Osteocyte (in vitro differentiated cells): Measurements from ENCODE around the gene VWF. TPM values are rescaled to one million over a fixed set of nuclear protein-coding genes. Genes with fewer than 3 reads are reported as not detected.

Experiments used
- DNase-seq: peaks from one replicate; pipeline ENCODE4 v3.0.0; 2021; ENCODE audit warnings: mixed read lengths; ENCODE audit not compliant: unreplicated experiment; ENCODE audit errors: extremely low spot score
- H3K27ac Mint-ChIP-seq: one replicate; pipeline ENCODE4 v1.8.0; 2021; ENCODE audit warnings: mild to moderate bottlenecking, mixed read lengths; ENCODE audit not compliant: unreplicated experiment
- H3K27me3 Mint-ChIP-seq: one replicate; pipeline ENCODE4 v1.8.0; 2021; ENCODE audit warnings: mixed read lengths; ENCODE audit not compliant: unreplicated experiment
- H3K36me3 Mint-ChIP-seq: one replicate; pipeline ENCODE4 v1.8.0; 2021; ENCODE audit warnings: mixed read lengths; ENCODE audit not compliant: unreplicated experiment
- H3K4me1 Mint-ChIP-seq: one replicate; pipeline ENCODE4 v1.8.0; 2021; ENCODE audit warnings: mixed read lengths; ENCODE audit not compliant: unreplicated experiment
- H3K4me3 Mint-ChIP-seq: one replicate; pipeline ENCODE4 v1.8.0; 2021; ENCODE audit warnings: mild to moderate bottlenecking, moderate library complexity, mixed read lengths; ENCODE audit not compliant: unreplicated experiment
- H3K9me3 Mint-ChIP-seq: one replicate; pipeline ENCODE4 v1.8.0; 2021; ENCODE audit warnings: mixed read lengths; ENCODE audit not compliant: unreplicated experiment
- CTCF ChIP-seq: fragments of 200-600 bp; sonication (generic); IDR thresholded peaks from 2 replicates; pipeline ENCODE4 v1.5.0; 2021; ENCODE audit warnings: antibody characterized with exemption, mild to moderate bottlenecking, moderate library complexity
- total RNA-seq: library from RNA; stranded (reverse); gene quantifications from 2 replicates; pipeline ENCODE4 v1.2.1, GENCODE V29; 2021

The VWF gene
- total RNA-seq, 1 donor from 2014 or later, result 0.13 TPM

GRCh38 chr12:6076776-6077691 is 47.4 kb downstream of the VWF start:
- no peak for DNase-seq
- no peak overlapping the region for H3K27ac Mint-ChIP-seq
- H3K9me3 Mint-ChIP-seq, result no peaks in the 10 kb centered on the region
- H3K4me1 Mint-ChIP-seq, result peaks cover 37% of the 10 kb centered on the region
- H3K4me3 Mint-ChIP-seq, result no peak overlapping the region
- no peaks in the 10 kb centered on the region for H3K36me3 Mint-ChIP-seq
- no peak for TF ChIP-seq CTCF
- no peaks in the 10 kb centered on the region for H3K27me3 Mint-ChIP-seq

- TF ChIP-seq CTCF, result no peak
- DNase-seq, result no peak
- H3K36me3 Mint-ChIP-seq, result no peaks in the 10 kb centered on the region
- no peaks in the 10 kb centered on the region for H3K27me3 Mint-ChIP-seq
- no peak overlapping the region for H3K27ac Mint-ChIP-seq
- H3K4me1 Mint-ChIP-seq, result peaks cover 37% of the 10 kb centered on the region
- no peak overlapping the region for H3K4me3 Mint-ChIP-seq
- H3K9me3 Mint-ChIP-seq, result no peaks in the 10 kb centered on the region
These were observed 48.1 kb downstream of the VWF start for GRCh38 chr12:6076346-6076745.

- TF ChIP-seq CTCF, result no peak
- Mint-ChIP-seq H3K36me3 (no peaks in the 10 kb centered on the region), H3K27me3 (no peaks in the 10 kb centered on the region), H3K4me3 (no peak overlapping the region), H3K9me3 (no peaks in the 10 kb centered on the region), H3K4me1 (peaks cover 37% of the 10 kb centered on the region), H3K27ac (no peak overlapping the region)
- no peak for DNase-seq
These were observed 49.4 kb downstream of the VWF start for GRCh38 chr12:6074979-6075585.

GRCh38 chr12:6074427-6074826 is 50.0 kb downstream of the VWF start:
- no peaks in the 10 kb centered on the region for H3K27me3 Mint-ChIP-seq
- no peak overlapping the region for H3K4me3 Mint-ChIP-seq
- TF ChIP-seq CTCF, result no peak
- H3K4me1 Mint-ChIP-seq, result peaks cover 39% of the 10 kb centered on the region
- H3K27ac Mint-ChIP-seq, result no peak overlapping the region
- H3K36me3 Mint-ChIP-seq, result no peaks in the 10 kb centered on the region
- H3K9me3 Mint-ChIP-seq, result no peaks in the 10 kb centered on the region
- no peak for DNase-seq

- no peaks in the 10 kb centered on the region for H3K9me3 Mint-ChIP-seq
- H3K27me3 Mint-ChIP-seq, result no peaks in the 10 kb centered on the region
- no peaks in the 10 kb centered on the region for H3K36me3 Mint-ChIP-seq
- DNase-seq, result no peak
- H3K27ac Mint-ChIP-seq, result no peak overlapping the region
- no peak overlapping the region for H3K4me3 Mint-ChIP-seq
- no peak for TF ChIP-seq CTCF
- H3K4me1 Mint-ChIP-seq, result peaks cover 41% of the 10 kb centered on the region
These were observed 51.0 kb downstream of the VWF start for GRCh38 chr12:6073426-6073825.
